Natural killer cell treated with Interleukin-12 subunit alpha and Interleukin-12 subunit beta and Interleukin-15 and Interleukin-18, amount 100 ng/mL, for 72 hours (primary cell): ENCODE results near the gene TCF7L1. TPM values are rescaled to one million over a fixed set of nuclear protein-coding genes. Genes with fewer than 3 reads are reported as not detected.
"Not testable (repeated sequence)": the region's sequence is repeated elsewhere in the genome, so short reads cannot be mapped to it uniquely, and the experiment has no call there.

Source experiments
- ATAC-seq, 2 donors: fragments of 150-1000 bp; cut with Tn5 transposase in 1 of 2; sonication (Bioruptor Pico), chemical (Tn5 transposase) in 1 of 2; 2 replicates each; pipeline ENCODE4 v1.10.0; 2021
- DNase-seq: peaks from one replicate; pipeline ENCODE4 v3.0.0; 2022; ENCODE audit warnings: low spot score
- H3K27ac Mint-ChIP-seq, 2 donors: 1 replicate in 1 of 2; 2 replicates in 1 of 2; pipeline ENCODE4 v1.8.0; 2022; ENCODE audit warnings: mixed read lengths in 2 of 2, mild to moderate bottlenecking in 1 of 2, moderate library complexity in 1 of 2
- H3K27me3 Mint-ChIP-seq, 2 donors: 1 replicate in 1 of 2; 2 replicates in 1 of 2; pipeline ENCODE4 v1.8.0; 2022; ENCODE audit warnings: mixed read lengths in 2 of 2
- H3K36me3 Mint-ChIP-seq: one replicate; pipeline ENCODE4 v1.8.0; 2022; ENCODE audit warnings: mixed read lengths
- H3K4me1 Mint-ChIP-seq, 2 donors: 1 replicate in 1 of 2; 2 replicates in 1 of 2; pipeline ENCODE4 v1.8.0; 2022; ENCODE audit warnings: low read depth in 2 of 2, mixed read lengths in 2 of 2, mild to moderate bottlenecking in 1 of 2
- H3K4me3 Mint-ChIP-seq: one replicate; pipeline ENCODE4 v1.8.0; 2022; ENCODE audit warnings: mixed read lengths
- H3K9me3 Mint-ChIP-seq: 2 replicates; pipeline ENCODE4 v1.8.0; 2022; ENCODE audit warnings: mixed read lengths
- total RNA-seq, 2 donors: library from RNA; stranded (reverse); gene quantifications; one replicate each; pipeline ENCODE4 v1.2.3, GENCODE V29; 2022

Gene TCF7L1
- total RNA-seq, 2 donors from 2014 or later, result 0.14 TPM; not detected in 1

- Mint-ChIP-seq H3K9me3 (no peaks in the 10 kb centered on the region), H3K36me3 (no peaks in the 10 kb centered on the region), H3K27ac (no peak overlapping the region), H3K4me1 (no peaks in the 10 kb centered on the region), H3K4me3 (no peak overlapping the region), H3K27me3 (no peaks in the 10 kb centered on the region)
- no peak for DNase-seq
- ATAC-seq, result no peak
These were observed 208.3 kb downstream of the TCF7L1 start for GRCh38 chr2:85341269-85342029.

- H3K9me3 Mint-ChIP-seq, result no peaks in the 10 kb centered on the region
- DNase-seq (no peak), ATAC-seq (no peak)
- H3K4me3 Mint-ChIP-seq, result no peak overlapping the region
- H3K4me1 Mint-ChIP-seq, result no peaks in the 10 kb centered on the region
- H3K27me3 Mint-ChIP-seq, result no peaks in the 10 kb centered on the region
- no peak overlapping the region for H3K27ac Mint-ChIP-seq
- no peaks in the 10 kb centered on the region for H3K36me3 Mint-ChIP-seq
These were observed 209.0 kb downstream of the TCF7L1 start for GRCh38 chr2:85342156-85342555.

- H3K4me3 Mint-ChIP-seq, H3K27ac Mint-ChIP-seq, DNase-seq, H3K27me3 Mint-ChIP-seq, H3K9me3 Mint-ChIP-seq, H3K36me3 Mint-ChIP-seq, H3K4me1 Mint-ChIP-seq: not testable (repeated sequence)
- peak in 1 of 2 donors; percentile 18 for ATAC-seq
These were observed 210.2 kb downstream of the TCF7L1 start for GRCh38 chr2:85343207-85343895.

GRCh38 chr2:85344356-85344954 lies 211.3 kb downstream of the TCF7L1 start:
- no peaks in the 10 kb centered on the region for H3K27me3 Mint-ChIP-seq
- ATAC-seq, result peak in 1 of 2 donors; percentile 34
- no peak overlapping the region for H3K27ac Mint-ChIP-seq
- no peak overlapping the region for H3K4me3 Mint-ChIP-seq
- H3K9me3 Mint-ChIP-seq, result no peaks in the 10 kb centered on the region
- no peaks in the 10 kb centered on the region for H3K4me1 Mint-ChIP-seq
- H3K36me3 Mint-ChIP-seq, result peaks cover 6% of the 10 kb centered on the region
- no peak for DNase-seq

GRCh38 chr2:85347599-85347998 lies 214.4 kb downstream of the TCF7L1 start:
- Mint-ChIP-seq H3K9me3 (no peaks in the 10 kb centered on the region), H3K4me3 (no peak overlapping the region), H3K27ac (no peak overlapping the region), H3K4me1 (no peaks in the 10 kb centered on the region), H3K27me3 (no peaks in the 10 kb centered on the region), H3K36me3 (peaks cover 6% of the 10 kb centered on the region)
- ATAC-seq (no peak), DNase-seq (no peak)

GRCh38 chr2:85353876-85354285 lies 220.7 kb downstream of the TCF7L1 start:
- H3K27ac Mint-ChIP-seq, result peak overlapping the region; percentile 91 to 97
- H3K27me3 Mint-ChIP-seq, result no peaks in the 10 kb centered on the region
- no peak for DNase-seq
- peak; percentile 1 for ATAC-seq
- peaks cover 23 to 32% of the 10 kb centered on the region in 2 donors for H3K4me1 Mint-ChIP-seq
- no peaks in the 10 kb centered on the region for H3K9me3 Mint-ChIP-seq
- peaks cover 10% of the 10 kb centered on the region for H3K36me3 Mint-ChIP-seq
- H3K4me3 Mint-ChIP-seq, result peak overlapping the region; percentile 99

GRCh38 chr2:85354286-85355072 lies 221.3 kb downstream of the TCF7L1 start, which contains the start of the genes ELMOD3 and RETSAT:
TSS of gene ELMOD3 (plus strand) at chr2:85354769. CDS start at chr2:85357199, 2,430 bp downstream.
TSS of gene RETSAT (minus strand) at chr2:85354528. CDS start at chr2:85354507, 21 bp downstream.
- peak within 1 kb of the TSS; percentile 91 to 97 for H3K27ac Mint-ChIP-seq
- H3K9me3 Mint-ChIP-seq, result no peaks in the 10 kb centered on the region
- peaks cover 10% of the 10 kb centered on the region for H3K36me3 Mint-ChIP-seq
- ATAC-seq (peak; percentile 99 to 100), DNase-seq (peak; percentile 97)
- no peaks in the 10 kb centered on the region for H3K27me3 Mint-ChIP-seq
- H3K4me3 Mint-ChIP-seq, result peak within 1 kb of the TSS; percentile 99
- H3K4me1 Mint-ChIP-seq, result peaks cover 25 to 32% of the 10 kb centered on the region in 2 donors

- no peaks in the 10 kb centered on the region for H3K27me3 Mint-ChIP-seq
- no peaks in the 10 kb centered on the region for H3K9me3 Mint-ChIP-seq
- ATAC-seq (no peak), DNase-seq (no peak)
- peaks cover 10% of the 10 kb centered on the region for H3K36me3 Mint-ChIP-seq
- H3K27ac Mint-ChIP-seq, result peak overlapping the region; percentile 91 to 97
- H3K4me1 Mint-ChIP-seq, result peaks cover 28 to 32% of the 10 kb centered on the region in 2 donors
- peak overlapping the region; percentile 99 for H3K4me3 Mint-ChIP-seq
These were observed 221.8 kb downstream of the TCF7L1 start for GRCh38 chr2:85355073-85355410.

GRCh38 chr2:85355521-85355920 lies 222.3 kb downstream of the TCF7L1 start:
- H3K4me1 Mint-ChIP-seq, result peaks cover 28 to 32% of the 10 kb centered on the region in 2 donors
- no peaks in the 10 kb centered on the region for H3K9me3 Mint-ChIP-seq
- peaks cover 10% of the 10 kb centered on the region for H3K36me3 Mint-ChIP-seq
- ATAC-seq, result no peak
- DNase-seq, result no peak
- peak overlapping the region; percentile 99 for H3K4me3 Mint-ChIP-seq
- H3K27ac Mint-ChIP-seq, result peak overlapping the region; percentile 91 to 97
- no peaks in the 10 kb centered on the region for H3K27me3 Mint-ChIP-seq

GRCh38 chr2:85356186-85356585 lies 223.0 kb downstream of the TCF7L1 start:
- H3K27me3 Mint-ChIP-seq, result no peaks in the 10 kb centered on the region
- H3K36me3 Mint-ChIP-seq, result peaks cover 10% of the 10 kb centered on the region
- DNase-seq (no peak), ATAC-seq (no peak)
- no peak overlapping the region for H3K27ac Mint-ChIP-seq
- H3K9me3 Mint-ChIP-seq, result no peaks in the 10 kb centered on the region
- peaks cover 28 to 32% of the 10 kb centered on the region in 2 donors for H3K4me1 Mint-ChIP-seq
- no peak overlapping the region for H3K4me3 Mint-ChIP-seq

GRCh38 chr2:85357736-85358135 lies 224.5 kb downstream of the TCF7L1 start:
- Mint-ChIP-seq H3K4me3 (no peak overlapping the region), H3K36me3 (peaks cover 10% of the 10 kb centered on the region), H3K27me3 (no peaks in the 10 kb centered on the region), H3K27ac (no peak overlapping the region), H3K4me1 (peaks cover 28 to 31% of the 10 kb centered on the region in 2 donors), H3K9me3 (no peaks in the 10 kb centered on the region)
- DNase-seq, result no peak
- no peak for ATAC-seq
